Measurements from ENCODE around the gene ZFHX3.

GRCh38 chr16:72833969-72834368 is 214.0 kb downstream of the ZFHX3 start:
- TF ChIP-seq EZH2 (IDR thresholded peaks at IDR 0.05) (no peak), POLR2AphosphoS5 (IDR thresholded peaks at IDR 0.05; ENCODE audit: borderline replicate concordance, low read depth, low read length) (no peak), FOXP2 (optimal IDR thresholded peaks at IDR 0.05; ENCODE audit: control extremely low read depth, extremely low read length, insufficient read depth) (no peak)

All from SK-N-MC (cell line).